Neural cell (in vitro differentiated cells): Measurements from ENCODE around the gene FMR1. TPM values are rescaled to one million over a fixed set of nuclear protein-coding genes. Genes with fewer than 3 reads are reported as not detected.

Source experiments
- H2AFZ ChIP-seq: fragments of 200-600, 300-800 bp; sonication (generic), shearing (Covaris generic); 2 replicates; pipeline ENCODE4 v1.6.0; 2014; ENCODE audit warnings: low read depth, mild to moderate bottlenecking, antibody characterized with exemption, low read length, moderate library complexity
- H3F3A ChIP-seq: fragments of 200-600 bp; shearing (Covaris generic); 2 replicates; pipeline ENCODE4 v1.6.1; 2016; ENCODE audit warnings: mild to moderate bottlenecking, moderate library complexity, mixed read lengths, antibody characterized with exemption, low read length; ENCODE audit not compliant: insufficient read depth, poor library complexity, severe bottlenecking
- H3K27ac ChIP-seq: fragments of 200-600, 300-800 bp; sonication (generic), shearing (Covaris generic); 2 replicates; pipeline ENCODE4 v1.5.1; 2014; ENCODE audit warnings: mild to moderate bottlenecking, low read length, moderate library complexity
- H3K27me3 ChIP-seq: fragments of 300-800, 200-600 bp; sonication (generic), shearing (Covaris generic); 2 replicates; pipeline ENCODE4 v1.6.0; 2014; ENCODE audit warnings: mild to moderate bottlenecking, low read depth, low read length, moderate library complexity; ENCODE audit not compliant: insufficient read depth
- H3K36me3 ChIP-seq: fragments of 300-800, 200-600 bp; sonication (generic), shearing (Covaris generic); 2 replicates; pipeline ENCODE4 v1.5.1; 2014; ENCODE audit warnings: mild to moderate bottlenecking, antibody characterized with exemption, low read length, moderate library complexity; ENCODE audit not compliant: insufficient read depth
- H3K4me2 ChIP-seq: fragments of 300-800, 200-600 bp; sonication (generic), shearing (Covaris generic); 2 replicates; pipeline ENCODE4 v1.6.0; 2014; ENCODE audit warnings: mild to moderate bottlenecking, low read length
- H3K4me3 ChIP-seq: fragments of 300-800, 200-600 bp; sonication (generic), shearing (Covaris generic); 2 replicates; pipeline ENCODE4 v1.5.1; 2014; ENCODE audit warnings: mild to moderate bottlenecking, low read length, moderate library complexity
- H3K79me2 ChIP-seq: fragments of 200-600 bp; shearing (Covaris generic); replicated peaks from 2 replicates; pipeline ENCODE4 v1.6.0; 2014; ENCODE audit warnings: mild to moderate bottlenecking, low read length, moderate library complexity; ENCODE audit not compliant: insufficient read depth
- H3K9ac ChIP-seq: fragments of 300-800, 200-600 bp; sonication (generic), shearing (Covaris generic); 2 replicates; pipeline ENCODE4 v1.6.1; 2016; ENCODE audit warnings: mild to moderate bottlenecking, low read length, mixed read lengths
- H3K9me2 ChIP-seq: fragments of 200-600 bp; shearing (Covaris generic); 2 replicates; pipeline ENCODE4 v1.6.1; 2016; ENCODE audit warnings: mild to moderate bottlenecking, low read length, mixed read lengths; ENCODE audit not compliant: insufficient read depth
- H3K9me3 ChIP-seq: fragments of 200-600, 300-800 bp; sonication (generic), shearing (Covaris generic); 2 replicates; pipeline ENCODE4 v1.6.1; 2016; ENCODE audit warnings: mild to moderate bottlenecking, mixed run types, low read length, moderate library complexity, mixed read lengths
- H4K20me1 ChIP-seq: fragments of 200-600 bp; shearing (Covaris generic); 2 replicates; pipeline ENCODE4 v1.6.1; 2016; ENCODE audit warnings: mild to moderate bottlenecking, mixed run types; ENCODE audit not compliant: insufficient read depth
- CTCF ChIP-seq: fragments of 450-650 bp; IDR thresholded peaks from 2 replicates; pipeline ENCODE4 v1.5.1; 2014; ENCODE audit warnings: antibody characterized with exemption, mild to moderate bottlenecking, moderate library complexity; ENCODE audit not compliant: poor library complexity, severe bottlenecking
- EP300 ChIP-seq: fragments of 450-650 bp; conservative IDR thresholded peaks from 2 replicates; pipeline ENCODE4 v1.6.1; 2014; ENCODE audit warnings: antibody characterized with exemption, mild to moderate bottlenecking, moderate library complexity; ENCODE audit not compliant: poor library complexity, severe bottlenecking
- EZH2 ChIP-seq: fragments of 200-600, 300-800 bp; shearing (Covaris generic), sonication (generic); IDR thresholded peaks from 2 replicates; pipeline ENCODE4 v1.6.1; 2014; ENCODE audit warnings: antibody characterized with exemption, low read length, borderline replicate concordance, mild to moderate bottlenecking; ENCODE audit not compliant: insufficient read depth, poor library complexity, severe bottlenecking
- MXI1 ChIP-seq: fragments of 450-650 bp; conservative IDR thresholded peaks from 2 replicates; pipeline ENCODE4 v1.6.1; 2014; ENCODE audit warnings: antibody characterized with exemption, mild to moderate bottlenecking; ENCODE audit not compliant: poor library complexity, severe bottlenecking
- POLR2AphosphoS5 ChIP-seq: IDR thresholded peaks from 2 replicates; pipeline ENCODE4 v1.6.1; 2012
- RAD21 ChIP-seq: fragments of 450-650 bp; conservative IDR thresholded peaks from 2 replicates; pipeline ENCODE4 v1.6.1; 2014; ENCODE audit warnings: antibody characterized with exemption, mild to moderate bottlenecking, moderate library complexity
- REST ChIP-seq: IDR thresholded peaks from 2 replicates; pipeline ENCODE4 v1.6.1; 2012; ENCODE audit warnings: borderline replicate concordance
- SMC3 ChIP-seq: fragments of 450-650 bp; conservative IDR thresholded peaks from 2 replicates; pipeline ENCODE4 v1.6.1; 2014; ENCODE audit warnings: antibody characterized with exemption, mild to moderate bottlenecking, moderate library complexity; ENCODE audit not compliant: poor library complexity
- TAF1 ChIP-seq: IDR thresholded peaks from 2 replicates; pipeline ENCODE4 v1.6.1; 2012; ENCODE audit warnings: low read depth
- polyA plus RNA-seq: library from polyadenylated mRNA; depleted of rRNA; stranded (reverse); fragments of >200 nt; gene quantifications from 2 replicates; pipeline ENCODE4 v1.2.3, GENCODE V29; 2014

The FMR1 gene
- polyA plus RNA-seq, 1 donor from 2014 or later: 70.8 TPM

GRCh38 chrX:147913570-147913969 is 1.9 kb downstream of the FMR1 start:
- no peaks in the 10 kb centered on the region for H4K20me1 ChIP-seq

DNA sequence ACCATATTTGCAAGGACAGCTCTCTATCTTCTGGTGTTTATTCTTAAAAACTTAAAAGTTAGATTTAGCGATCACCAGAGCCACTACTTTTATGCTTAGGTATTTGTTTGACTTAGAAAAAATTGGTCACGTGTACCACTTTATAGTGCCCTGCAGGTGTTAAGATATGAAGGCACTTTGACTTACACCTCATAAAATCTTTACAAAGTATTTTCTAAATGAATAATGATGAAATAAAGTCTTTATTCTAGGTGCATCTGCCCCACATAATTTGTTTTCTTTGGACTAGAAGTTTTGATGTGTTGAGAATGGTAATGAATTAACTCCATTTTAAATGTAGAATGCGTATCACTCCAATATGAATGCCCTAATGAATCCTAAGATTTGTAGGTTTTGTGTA is 2.9 kb downstream of the FMR1 start:
- Histone ChIP-seq H3K9ac (no peak overlapping the region), H3K4me3 (peak overlapping the region; percentile 84), H2AFZ (no peak overlapping the region), H3K9me3 (no peaks in the 10 kb centered on the region), H3K27ac (no peak overlapping the region), H3K27me3 (no peaks in the 10 kb centered on the region), H3F3A (no peaks in the 10 kb centered on the region), H3K9me2 (no peaks in the 10 kb centered on the region), H4K20me1 (no peaks in the 10 kb centered on the region), H3K4me2 (peak overlapping the region; percentile 65), H3K36me3 (no peaks in the 10 kb centered on the region), H3K79me2 (peaks cover 46% of the 10 kb centered on the region)
- no peak for TF ChIP-seq POLR2AphosphoS5
- TF ChIP-seq TAF1: no peak
- TF ChIP-seq EZH2: no peak
- no peak for TF ChIP-seq MXI1
- TF ChIP-seq EP300: no peak
- TF ChIP-seq RAD21: no peak
- TF ChIP-seq SMC3: no peak
- no peak for TF ChIP-seq CTCF

More at GRCh38 chrX:147913570-147913969, 1.9 kb downstream of the FMR1 start:
- no peaks in the 10 kb centered on the region for H3F3A ChIP-seq
- peaks cover 46% of the 10 kb centered on the region for H3K79me2 ChIP-seq
- TF ChIP-seq POLR2AphosphoS5 (no peak), SMC3 (no peak), MXI1 (no peak), RAD21 (no peak), REST (no peak), EZH2 (no peak), CTCF (no peak), EP300 (no peak), TAF1 (no peak)
- H3K27me3 ChIP-seq: no peaks in the 10 kb centered on the region
- H3K4me3 ChIP-seq: peak overlapping the region; percentile 84
- no peaks in the 10 kb centered on the region for H3K36me3 ChIP-seq
- H3K9me2 ChIP-seq: no peaks in the 10 kb centered on the region
- H2AFZ ChIP-seq: no peak overlapping the region
- peak overlapping the region; percentile 81 for H3K9ac ChIP-seq
- no peak overlapping the region for H3K27ac ChIP-seq
- peak overlapping the region; percentile 65 for H3K4me2 ChIP-seq
- no peaks in the 10 kb centered on the region for H3K9me3 ChIP-seq
